ENCODE results near the gene SMYD4. TPM values are rescaled to one million over a fixed set of nuclear protein-coding genes. Genes with fewer than 3 reads are reported as not detected.

The SMYD4 gene
- total RNA-seq, 1 donor from 2014 or later: 4.6 TPM

GRCh38 chr17:1732241-1732832, 97.4 kb downstream of the SMYD4 start:
- TF ChIP-seq CTCF (conservative IDR thresholded peaks at IDR 0.05; ENCODE audit: low read depth, low read length): no peak
- no peak overlapping the region for H3K4me3 ChIP-seq (ENCODE audit: low read depth, low read length)
- no peak for DNase-seq (ENCODE audit: low read depth)

GRCh38 chr17:1731194-1731506, 98.6 kb downstream of the SMYD4 start:
- DNase-seq (ENCODE audit: low read depth): no peak
- no peak overlapping the region for H3K4me3 ChIP-seq (ENCODE audit: low read depth, low read length)
- TF ChIP-seq CTCF (conservative IDR thresholded peaks at IDR 0.05; ENCODE audit: low read depth, low read length): no peak

GRCh38 chr17:1730326-1731193, 99.1 kb downstream of the SMYD4 start:
- TF ChIP-seq CTCF (conservative IDR thresholded peaks at IDR 0.05; ENCODE audit: low read depth, low read length): no peak
- DNase-seq (ENCODE audit: low read depth): no peak
- no peak overlapping the region for H3K4me3 ChIP-seq (ENCODE audit: low read depth, low read length)

- TF ChIP-seq CTCF (conservative IDR thresholded peaks at IDR 0.05; ENCODE audit: low read depth, low read length): no peak
- DNase-seq (ENCODE audit: low read depth): no peak
- H3K4me3 ChIP-seq (ENCODE audit: low read depth, low read length): no peak overlapping the region
Measured at GRCh38 chr17:1729966-1730325, 99.8 kb downstream of the SMYD4 start.

Other genes with a start within 250 kb of the SMYD4 start
- 2.3 and 12.9 TPM in 2 replicates for gene SLC43A2, start 201.1 kb downstream of the SMYD4 start, total RNA-seq
- gene SCARF1, start 184.2 kb downstream of the SMYD4 start, total RNA-seq: 14.5 and 19.8 TPM in 2 replicates
- gene RILP, start 180.0 kb downstream of the SMYD4 start, total RNA-seq: 18.2 and 21.4 TPM in 2 replicates
- gene PRPF8, start 145.0 kb downstream of the SMYD4 start, total RNA-seq: 119 and 161 TPM in 2 replicates
- gene TLCD2, start 119.5 kb downstream of the SMYD4 start, total RNA-seq: 1.4 and 1.6 TPM in 2 replicates
- gene WDR81, start 105.2 kb downstream of the SMYD4 start, total RNA-seq: 17.4 and 20.9 TPM in 2 replicates
- 0.07 and 0.92 TPM in 2 replicates for gene SERPINF2, start 87.0 kb downstream of the SMYD4 start, total RNA-seq
- 3.0 and 5.4 TPM in 2 replicates for gene SERPINF1, start 67.8 kb downstream of the SMYD4 start, total RNA-seq
- gene RPA1, start 103 bp upstream of the SMYD4 start, total RNA-seq: 28.5 and 33.4 TPM in 2 replicates
- gene RTN4RL1, start 195.4 kb upstream of the SMYD4 start, total RNA-seq: not detected in 2 replicates
- gene DPH1, start 200.3 kb upstream of the SMYD4 start, total RNA-seq: 30.8 and 33.1 TPM in 2 replicates
- 55.4 and 60.9 TPM in 2 replicates for gene OVCA2, start 212.1 kb upstream of the SMYD4 start, total RNA-seq
- gene HIC1, start 225.2 kb upstream of the SMYD4 start, total RNA-seq: 2.7 and 4.1 TPM in 2 replicates